OCI-LY7 (cell line): Measurements from ENCODE around the gene CNTN4. TPM values are rescaled to one million over a fixed set of nuclear protein-coding genes. Genes with fewer than 3 reads are reported as not detected.

Experiments
- BruUV-seq: library from RNA; stranded (reverse); fragments of 400-500 nt; replicated peaks from 2 replicates; lab custom pipeline; 2021; lab: Mats Ljungman, UMichigan
- CTCF ChIA-PET: fragments of 300-600 bp; sonication (Branson Sonifier 250); formaldehyde crosslinking; loops from one replicate; lab custom pipeline; 2022; ENCODE audit warnings: antibody characterized with exemption; ENCODE audit not compliant: unreplicated experiment; lab: Charles Lee
- POLR2A ChIA-PET: fragments of 300-600 bp; sonication (Branson Sonifier 250); formaldehyde crosslinking; loops from one replicate; lab custom pipeline; 2022; ENCODE audit warnings: antibody characterized with exemption; lab: Charles Lee
- DNase-seq: peaks from one replicate; pipeline ENCODE4 v3.0.0-alpha.2; 2015; ENCODE audit warnings: low spot score
- H2AFZ ChIP-seq: fragments of 200-600 bp; sonication (generic), shearing (Covaris generic); 2 replicates; pipeline ENCODE4 v1.6.1; 2014; ENCODE audit warnings: mild to moderate bottlenecking, antibody characterized with exemption, low read length, moderate library complexity
- H3K27ac ChIP-seq: fragments of 200-600 bp; sonication (generic); 2 replicates; pipeline ENCODE4 v1.5.1; 2014; ENCODE audit warnings: mixed run types, low read depth, mild to moderate bottlenecking, moderate library complexity, low read length, inconsistent platforms; ENCODE audit not compliant: poor library complexity, severe bottlenecking
- H3K36me3 ChIP-seq: fragments of 200-600 bp; sonication (generic); 2 replicates; pipeline ENCODE4 v1.6.1; 2014; ENCODE audit warnings: mild to moderate bottlenecking, antibody characterized with exemption, low read length, moderate library complexity, mixed read lengths; ENCODE audit not compliant: insufficient read depth
- H3K4me1 ChIP-seq: fragments of 200-600 bp; sonication (generic); 2 replicates; pipeline ENCODE4 v1.5.1; 2014; ENCODE audit warnings: mild to moderate bottlenecking, low read length; ENCODE audit not compliant: insufficient read depth, poor library complexity, severe bottlenecking
- H3K4me2 ChIP-seq: fragments of 200-600 bp; sonication (generic); 2 replicates; pipeline ENCODE4 v1.6.1; 2014; ENCODE audit warnings: mild to moderate bottlenecking, low read length
- H3K4me3 ChIP-seq: fragments of 200-600 bp; sonication (generic); 2 replicates; pipeline ENCODE4 v1.5.1; 2014; ENCODE audit warnings: mild to moderate bottlenecking, low read depth, low read length; ENCODE audit not compliant: poor library complexity, severe bottlenecking
- H3K79me2 ChIP-seq: fragments of 200-600 bp; sonication (generic); 2 replicates; pipeline ENCODE4 v1.6.1; 2016; ENCODE audit warnings: low read depth, mild to moderate bottlenecking, low read length, moderate library complexity, mixed read lengths; ENCODE audit not compliant: insufficient read depth
- H3K9me2 ChIP-seq: fragments of 200-600 bp; sonication (generic); 2 replicates; pipeline ENCODE4 v1.6.1; 2016; ENCODE audit warnings: mild to moderate bottlenecking, low read length, mixed read lengths; ENCODE audit not compliant: insufficient read depth
- H3K9me3 ChIP-seq: fragments of 200-600 bp; sonication (generic); 2 replicates; pipeline ENCODE4 v1.6.1; 2014; ENCODE audit warnings: mild to moderate bottlenecking, mixed run types, low read length, mixed read lengths
- H4K20me1 ChIP-seq: fragments of 200-600 bp; sonication (generic); 2 replicates; pipeline ENCODE4 v1.6.1; 2014; ENCODE audit warnings: mild to moderate bottlenecking, antibody characterized with exemption, low read length, moderate library complexity, mixed read lengths; ENCODE audit not compliant: insufficient read depth
- EZH2phosphoT487 ChIP-seq: fragments of 200-600 bp; sonication (generic); IDR thresholded peaks from 2 replicates; pipeline ENCODE4 v1.6.1; 2018; ENCODE audit warnings: low read depth, borderline replicate concordance, mild to moderate bottlenecking, mixed run types, antibody characterized with exemption, low read length, moderate library complexity, mixed read lengths
- intact Hi-C: fragments of 100-400 bp; cut with micrococcal nuclease; formaldehyde crosslinking; loops from one replicate; pipeline ENCODE4 v1.10.0; 2022; ENCODE audit not compliant: unreplicated experiment
- total RNA-seq, 2 experiments: library from RNA; depleted of rRNA in 1 of 2; stranded (reverse); fragments of >200 nt in 1 of 2; shearing (Covaris generic) in 1 of 2; gene quantifications; 2 replicates each; pipeline ENCODE4 v1.2.3, GENCODE V29; 2014 to 2022
- TF ChIP-seq, protein P1 (sequence below): fragments of 200-600 bp; sonication (generic); conservative IDR thresholded peaks from 2 replicates; pipeline ENCODE4 v1.5.1; 2014; ENCODE audit warnings: mild to moderate bottlenecking, antibody characterized with exemption, low read length, moderate library complexity, mixed read lengths

The CNTN4 gene
- total RNA-seq, 2 experiments from 2014 or later = not detected

DNA sequence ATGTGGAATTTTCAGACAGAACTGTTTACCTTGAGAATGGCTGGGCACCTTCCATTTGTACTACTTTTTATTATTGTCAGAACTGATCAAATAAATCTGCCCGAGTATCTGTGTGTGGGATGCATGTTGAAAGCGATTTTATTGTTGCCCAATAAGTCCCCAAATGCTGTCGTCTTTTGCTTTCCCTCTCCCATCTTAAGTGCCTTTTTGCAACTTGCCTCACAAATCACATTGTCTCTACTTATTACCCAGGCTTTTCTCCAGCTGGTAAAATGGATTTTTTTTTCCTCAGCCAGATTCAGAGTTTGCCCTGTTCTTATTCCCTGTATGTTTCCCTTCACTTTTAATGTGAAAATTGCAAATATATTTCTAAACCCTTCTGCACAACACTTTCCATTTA lies 163.1 kb downstream of the CNTN4 start:
- intact Hi-C loops = no loop called here
- ChIA-PET CTCF (no interaction called here), POLR2A (no interaction called here)
- TF ChIP-seq, protein P1, sequence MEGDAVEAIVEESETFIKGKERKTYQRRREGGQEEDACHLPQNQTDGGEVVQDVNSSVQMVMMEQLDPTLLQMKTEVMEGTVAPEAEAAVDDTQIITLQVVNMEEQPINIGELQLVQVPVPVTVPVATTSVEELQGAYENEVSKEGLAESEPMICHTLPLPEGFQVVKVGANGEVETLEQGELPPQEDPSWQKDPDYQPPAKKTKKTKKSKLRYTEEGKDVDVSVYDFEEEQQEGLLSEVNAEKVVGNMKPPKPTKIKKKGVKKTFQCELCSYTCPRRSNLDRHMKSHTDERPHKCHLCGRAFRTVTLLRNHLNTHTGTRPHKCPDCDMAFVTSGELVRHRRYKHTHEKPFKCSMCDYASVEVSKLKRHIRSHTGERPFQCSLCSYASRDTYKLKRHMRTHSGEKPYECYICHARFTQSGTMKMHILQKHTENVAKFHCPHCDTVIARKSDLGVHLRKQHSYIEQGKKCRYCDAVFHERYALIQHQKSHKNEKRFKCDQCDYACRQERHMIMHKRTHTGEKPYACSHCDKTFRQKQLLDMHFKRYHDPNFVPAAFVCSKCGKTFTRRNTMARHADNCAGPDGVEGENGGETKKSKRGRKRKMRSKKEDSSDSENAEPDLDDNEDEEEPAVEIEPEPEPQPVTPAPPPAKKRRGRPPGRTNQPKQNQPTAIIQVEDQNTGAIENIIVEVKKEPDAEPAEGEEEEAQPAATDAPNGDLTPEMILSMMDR = no peak
- no peak for TF ChIP-seq EZH2phosphoT487
- Histone ChIP-seq H3K79me2 (no peaks in the 10 kb centered on the region), H4K20me1 (no peaks in the 10 kb centered on the region), H3K9me3 (no peaks in the 10 kb centered on the region), H3K4me3 (no peak overlapping the region), H3K36me3 (no peaks in the 10 kb centered on the region), H3K4me1 (no peaks in the 10 kb centered on the region), H3K4me2 (no peak overlapping the region), H2AFZ (no peak overlapping the region), H3K27ac (no peak overlapping the region), H3K9me2 (no peaks in the 10 kb centered on the region)
- DNase-seq = no peak
- no TSS peak for BruUV-seq

- CTCF ChIA-PET = no interaction called here
- Histone ChIP-seq H3K4me3 (no peak overlapping the region), H3K36me3 (no peaks in the 10 kb centered on the region), H3K79me2 (no peaks in the 10 kb centered on the region), H3K4me1 (no peaks in the 10 kb centered on the region), H3K4me2 (no peak overlapping the region), H3K9me3 (no peaks in the 10 kb centered on the region), H2AFZ (no peak overlapping the region), H3K27ac (no peak overlapping the region), H3K9me2 (no peaks in the 10 kb centered on the region), H4K20me1 (no peaks in the 10 kb centered on the region)
- POLR2A ChIA-PET = no interaction called here
- no TSS peak for BruUV-seq
- intact Hi-C loops = no loop called here
- no peak for TF ChIP-seq EZH2phosphoT487
- TF ChIP-seq, protein P1 = no peak
- no peak for DNase-seq
Measured at GRCh38 chr3:2262204-2262603, 163.5 kb downstream of the CNTN4 start.

- ChIA-PET POLR2A (interaction anchor here (0.7 kb wide), 1 partner anchor 125 kb away, joined by 3 read pairs; no protein-coding TSS in a partner anchor), CTCF (no interaction called here)
- no peak overlapping the region for H3K27ac ChIP-seq
- no peak for DNase-seq
- intact Hi-C loops = no loop called here
- no peak overlapping the region for H3K4me3 ChIP-seq
- H3K9me3 ChIP-seq = no peaks in the 10 kb centered on the region
- H2AFZ ChIP-seq = no peak overlapping the region
- no peaks in the 10 kb centered on the region for H3K4me1 ChIP-seq
- TF ChIP-seq, protein P1 = no peak
- no peak for TF ChIP-seq EZH2phosphoT487
- no peak overlapping the region for H3K4me2 ChIP-seq
- BruUV-seq = no TSS peak
- no peaks in the 10 kb centered on the region for H3K36me3 ChIP-seq
- no peaks in the 10 kb centered on the region for H4K20me1 ChIP-seq
- no peaks in the 10 kb centered on the region for H3K79me2 ChIP-seq
- no peaks in the 10 kb centered on the region for H3K9me2 ChIP-seq
Measured at GRCh38 chr3:2266606-2267005, 167.9 kb downstream of the CNTN4 start.
